HG03108 (cell line): ENCODE results near the gene IL1RN.

ENCODE experiments used
- ATAC-seq: cut with Tn5 transposase; IDR thresholded peaks from one replicate; pipeline ENCODE4 v1.9.1; 2021; ENCODE audit warnings: moderate library complexity; ENCODE audit not compliant: unreplicated experiment

The IL1RN gene

DNA sequence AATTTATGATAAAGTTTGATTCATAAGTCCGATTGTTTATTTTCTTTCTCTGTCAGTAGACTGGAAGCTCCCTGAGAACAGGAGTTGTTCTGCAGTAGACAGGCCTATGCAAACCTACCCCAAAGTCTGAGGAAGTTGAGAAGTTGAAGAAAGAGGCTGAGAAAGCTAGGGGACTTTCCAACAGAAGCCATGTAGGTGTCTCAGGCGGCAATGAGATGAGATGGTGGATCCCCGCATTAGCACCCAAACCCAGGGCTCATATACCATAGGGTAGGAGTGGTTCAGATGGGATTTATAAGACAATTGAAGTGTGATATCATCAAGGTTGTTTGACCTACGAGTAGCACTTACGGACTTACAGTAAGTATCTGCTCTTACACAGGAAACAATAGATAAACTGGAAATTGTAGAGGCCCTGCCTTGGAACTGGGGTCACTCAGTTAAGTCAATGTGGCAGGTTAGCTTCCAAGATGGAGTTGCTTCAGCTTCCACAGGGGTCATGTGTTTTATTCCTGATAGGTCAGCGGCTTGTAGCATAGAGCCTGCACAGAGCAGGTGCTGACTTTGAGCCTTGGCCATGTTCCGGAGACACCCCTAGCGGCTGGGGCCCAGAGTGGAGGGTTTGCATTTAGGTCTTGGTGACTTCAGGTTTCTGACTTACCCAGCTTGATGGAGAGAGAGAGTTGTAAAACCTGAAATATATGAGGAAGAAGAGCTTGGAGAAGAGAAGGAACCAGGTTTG lies 44.1 kb downstream of the IL1RN start:
- no peak for ATAC-seq

DNA sequence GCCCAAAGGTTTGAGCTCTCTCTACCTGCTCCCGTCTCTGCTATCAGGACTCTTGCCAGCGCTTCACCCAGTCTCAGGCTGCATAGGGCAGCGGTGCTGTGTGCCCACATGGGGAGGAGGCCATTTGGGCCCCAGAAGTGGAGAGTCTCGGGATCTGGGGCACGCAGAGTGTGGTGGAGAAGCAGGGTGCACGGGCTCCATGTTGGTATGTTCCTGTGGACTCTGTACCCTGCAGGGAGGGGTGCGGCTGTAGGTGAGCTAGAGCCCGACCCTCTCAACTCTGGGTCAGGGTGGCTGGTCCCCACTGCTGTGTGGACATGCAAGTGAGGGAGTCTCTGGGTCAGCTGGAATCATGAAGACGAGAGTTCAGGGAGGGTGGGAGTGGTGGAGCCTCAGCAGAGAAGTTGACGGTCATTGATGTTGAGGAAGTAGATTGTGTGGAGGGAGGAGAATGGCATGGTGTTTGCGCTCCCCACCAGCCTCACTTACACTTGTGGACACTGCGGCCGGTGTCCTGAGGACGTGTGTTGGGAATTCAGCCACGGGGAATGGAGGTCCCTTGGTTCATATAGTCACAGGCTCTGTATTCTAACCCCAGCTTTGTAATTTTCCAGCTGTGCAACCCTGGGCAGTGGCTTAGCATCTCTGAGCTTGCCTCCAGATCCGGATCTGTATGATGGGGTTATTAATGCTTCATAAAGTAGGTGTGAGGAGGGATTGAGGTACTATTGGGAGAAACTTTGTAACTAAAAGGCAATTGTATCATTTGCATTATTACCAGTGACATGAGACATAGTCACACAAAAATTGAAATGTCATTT lies 45.5 kb downstream of the IL1RN start:
- no peak for ATAC-seq

DNA sequence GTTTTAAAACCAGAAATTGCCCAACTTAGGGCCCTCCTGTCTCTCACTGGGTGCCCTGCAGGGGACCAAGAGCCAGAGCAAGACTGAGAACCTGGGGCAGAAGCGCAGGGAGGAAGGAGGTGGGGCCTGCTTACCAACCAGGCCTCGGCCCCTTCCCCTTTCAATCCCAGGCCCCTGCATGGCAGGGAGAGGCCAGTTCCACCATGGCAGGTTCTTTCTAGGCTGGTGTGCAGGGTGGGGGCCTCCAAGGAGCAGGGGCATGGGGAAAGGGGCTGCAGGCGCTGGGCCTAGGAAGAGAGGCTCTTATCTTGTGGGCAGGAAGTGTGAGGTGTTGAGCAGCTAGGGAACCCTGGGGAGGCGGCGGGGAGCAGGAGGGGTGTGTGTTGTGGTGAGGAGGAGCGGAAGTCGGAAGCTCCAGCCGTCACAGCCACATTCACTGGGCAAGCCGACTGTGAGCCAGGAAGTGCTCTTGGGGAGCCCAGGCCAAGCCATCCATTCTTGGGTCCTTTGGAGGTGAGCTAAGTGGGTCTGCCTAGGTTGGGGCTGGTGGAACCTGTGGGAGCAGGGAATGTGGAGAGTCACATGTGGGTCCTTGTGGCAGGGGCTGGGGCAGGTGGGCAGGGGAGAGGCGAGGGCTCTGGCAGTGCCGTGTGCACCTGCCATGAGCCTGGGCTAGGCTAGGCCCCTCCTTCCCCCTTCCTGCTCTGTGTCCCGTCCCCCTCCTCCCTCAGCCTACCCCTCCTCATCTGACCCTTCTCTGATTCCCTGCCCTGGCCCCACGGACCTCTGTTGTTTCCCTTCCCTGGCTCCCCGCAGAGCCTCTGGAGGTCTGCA lies 46.4 kb downstream of the IL1RN start, which contains the start of gene PSD4:
PSD4 (plus strand) TSS at position 430 of the 834 bp plus-strand sequence. CDS start 8,486 bp downstream, outside the sequence.
- peak; percentile 77 for ATAC-seq

DNA sequence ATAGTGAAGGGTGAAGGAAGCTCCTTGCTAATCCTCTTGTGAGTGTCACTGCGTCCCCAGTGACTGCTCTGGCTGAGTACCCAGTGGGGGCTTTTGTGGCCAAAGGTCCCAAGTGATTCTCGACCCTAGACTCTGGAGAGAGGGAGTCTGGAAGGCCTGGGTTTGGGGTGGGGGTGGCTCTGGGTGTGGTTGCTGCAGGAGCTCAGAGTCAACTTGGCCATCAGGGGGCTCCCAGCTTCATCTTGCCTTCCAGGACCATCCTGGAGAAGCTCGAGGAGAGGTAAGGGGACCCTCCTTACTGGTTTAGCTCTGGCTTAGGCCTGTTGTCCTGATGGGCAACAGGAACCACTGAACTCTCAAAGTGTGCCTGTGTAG lies 47.0 kb downstream of the IL1RN start:
- no peak for ATAC-seq

DNA sequence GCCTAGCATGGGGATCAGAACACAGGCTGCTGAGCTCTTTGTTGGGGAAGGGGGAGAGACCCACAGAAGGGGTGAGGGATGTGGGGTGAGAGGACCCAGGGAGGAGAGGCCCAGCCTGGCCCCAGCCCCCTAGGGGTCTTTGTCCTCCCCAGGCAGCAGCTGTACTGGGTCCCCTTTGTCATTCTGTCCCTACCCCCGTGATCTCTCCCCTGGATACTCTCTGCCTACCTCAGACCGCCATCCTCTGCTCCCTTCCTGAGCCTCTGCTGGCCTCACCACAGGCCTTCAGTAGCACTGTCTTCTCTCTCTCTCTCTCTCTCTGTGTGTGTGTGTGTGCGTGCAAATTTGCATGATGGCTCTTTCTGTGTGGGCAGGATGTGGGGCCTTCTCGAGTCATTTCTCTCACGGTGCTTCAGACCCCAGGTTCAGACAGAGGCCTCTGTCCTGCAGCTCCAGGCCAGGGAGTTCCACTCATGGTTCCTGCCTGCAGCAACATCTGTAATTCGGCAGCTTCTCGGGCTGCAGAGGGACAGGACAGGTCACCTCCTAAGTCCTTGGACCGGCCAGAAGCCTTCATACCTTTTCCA lies 47.7 kb downstream of the IL1RN start:
- ATAC-seq = peak; percentile 47

DNA sequence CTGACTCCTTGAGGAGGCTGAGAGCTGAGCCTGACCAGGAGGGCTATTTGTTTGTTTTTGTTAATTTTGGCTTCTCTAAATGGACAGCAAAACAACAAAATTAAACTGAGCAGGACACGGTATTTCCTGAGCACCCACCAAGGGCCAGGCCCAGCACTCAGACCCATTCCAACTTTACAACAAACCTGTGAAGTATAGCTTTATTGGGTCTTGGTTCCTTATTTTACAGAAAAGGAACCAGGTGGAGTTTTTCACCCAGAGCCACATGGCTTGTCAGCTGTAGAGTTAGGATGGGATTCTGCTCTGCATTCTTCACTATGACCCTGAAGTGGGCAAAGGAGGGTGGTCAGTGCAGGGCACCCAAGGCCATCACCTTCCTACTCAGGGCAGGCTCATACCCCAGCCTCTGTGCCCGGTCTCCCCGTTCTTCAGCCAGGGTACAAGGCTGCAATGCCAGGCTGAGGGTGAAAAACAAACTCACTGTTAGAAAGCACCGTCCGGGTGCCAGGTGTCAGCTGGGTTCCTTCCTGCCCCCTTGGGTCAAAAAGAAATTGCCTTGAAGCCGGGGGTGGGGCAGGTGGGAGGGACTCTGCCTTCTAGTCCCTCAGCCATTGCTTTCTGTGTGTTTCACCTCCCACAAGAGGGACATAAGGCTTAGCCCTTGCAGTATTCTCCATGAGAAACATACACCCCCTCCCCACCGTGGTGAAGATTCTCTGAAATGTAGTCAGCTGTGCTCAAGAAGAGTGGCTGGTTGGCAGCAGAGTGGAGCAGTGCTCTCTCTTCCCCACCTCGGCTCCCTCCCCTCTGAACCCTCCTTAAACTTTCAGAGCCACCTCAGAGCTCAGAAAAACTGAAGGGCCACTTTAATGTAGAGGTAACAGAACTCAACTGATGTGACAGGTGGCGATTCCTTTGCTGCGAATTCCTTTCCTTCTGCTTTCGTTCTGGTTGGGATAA lies 48.6 kb downstream of the IL1RN start:
- ATAC-seq = no peak

DNA sequence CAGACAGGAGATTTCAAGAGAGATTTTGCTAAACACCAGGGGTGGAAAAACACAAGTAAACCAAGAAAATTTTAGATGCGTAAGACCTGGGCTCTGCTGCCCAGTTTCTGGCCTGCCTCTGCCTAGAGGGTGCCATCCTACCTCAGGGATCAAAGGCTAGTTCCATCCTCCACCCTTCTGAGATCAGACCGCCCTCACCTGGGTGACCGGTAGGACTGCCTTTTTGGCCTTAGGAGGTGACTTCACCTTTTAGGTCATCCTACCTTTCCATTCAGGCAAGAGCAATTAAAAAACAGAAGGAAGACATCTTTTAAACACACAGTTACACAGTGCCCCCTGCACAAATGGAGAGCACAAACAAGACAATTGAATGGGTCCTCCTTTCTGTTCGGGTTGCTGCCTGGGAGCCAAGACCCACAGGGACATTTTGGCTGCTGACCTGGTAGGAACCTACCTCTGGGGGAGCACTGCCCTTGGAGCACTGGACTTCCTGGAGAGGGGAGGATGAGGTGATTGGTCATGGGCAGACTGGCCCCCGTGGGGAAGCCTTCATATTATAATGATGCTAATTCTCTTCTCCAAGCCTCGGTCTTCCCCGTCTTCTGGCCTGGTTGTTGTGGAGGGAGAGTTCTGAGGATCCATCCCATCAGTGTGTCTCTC lies 49.4 kb downstream of the IL1RN start:
- no peak for ATAC-seq

DNA sequence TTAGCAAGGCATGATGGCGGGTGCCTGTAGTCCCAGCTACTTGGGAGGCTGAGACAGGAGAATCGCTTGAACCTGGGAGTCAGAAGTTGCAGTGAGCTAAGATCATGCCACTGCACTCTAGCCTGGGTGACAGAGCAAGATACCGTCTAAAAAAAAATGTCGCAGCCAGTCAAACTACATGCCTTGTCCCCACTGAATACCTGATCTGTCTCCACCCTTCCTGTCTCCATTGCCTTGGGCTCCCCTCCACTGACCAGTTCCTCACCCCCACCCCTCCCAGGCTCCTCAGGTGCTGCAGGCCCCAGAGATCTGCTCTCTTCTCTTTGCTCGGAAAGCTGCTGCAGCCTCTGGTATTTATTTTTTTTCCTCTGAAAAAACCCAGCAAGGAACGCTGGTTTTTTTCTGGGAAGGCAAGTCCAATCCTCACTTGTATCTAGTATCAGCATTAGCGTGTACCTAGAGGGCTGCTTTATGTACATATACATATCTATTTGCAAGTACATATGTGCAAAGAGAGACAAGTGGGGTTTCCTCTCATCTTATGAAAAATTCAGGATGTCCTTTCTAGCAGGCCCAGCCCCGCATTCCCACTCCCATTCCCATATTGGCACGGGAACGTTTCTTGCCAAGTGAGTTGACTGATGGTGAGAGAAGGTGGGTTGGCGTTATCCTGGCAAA lies 50.8 kb downstream of the IL1RN start:
- ATAC-seq = no peak

DNA sequence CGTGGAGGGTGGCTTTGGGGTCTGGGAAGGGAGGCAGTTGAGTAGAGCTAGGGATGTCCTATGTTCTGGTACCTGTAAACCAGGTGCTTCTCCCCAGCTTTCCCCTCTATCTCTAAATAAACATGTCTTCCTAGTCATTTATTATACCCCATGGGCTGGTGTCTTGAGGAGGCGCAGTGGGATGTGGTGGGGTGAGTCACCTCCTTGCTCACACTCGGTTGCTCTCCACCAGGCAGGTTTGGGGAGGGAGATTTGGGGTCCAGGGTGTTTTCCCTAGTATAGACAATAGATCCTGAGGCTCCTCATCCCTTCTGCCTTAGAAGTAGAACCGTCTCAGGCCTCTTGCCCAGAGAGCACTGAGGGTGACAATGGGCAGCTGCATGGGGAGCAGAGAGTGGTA lies 51.5 kb downstream of the IL1RN start:
- ATAC-seq = no peak

DNA sequence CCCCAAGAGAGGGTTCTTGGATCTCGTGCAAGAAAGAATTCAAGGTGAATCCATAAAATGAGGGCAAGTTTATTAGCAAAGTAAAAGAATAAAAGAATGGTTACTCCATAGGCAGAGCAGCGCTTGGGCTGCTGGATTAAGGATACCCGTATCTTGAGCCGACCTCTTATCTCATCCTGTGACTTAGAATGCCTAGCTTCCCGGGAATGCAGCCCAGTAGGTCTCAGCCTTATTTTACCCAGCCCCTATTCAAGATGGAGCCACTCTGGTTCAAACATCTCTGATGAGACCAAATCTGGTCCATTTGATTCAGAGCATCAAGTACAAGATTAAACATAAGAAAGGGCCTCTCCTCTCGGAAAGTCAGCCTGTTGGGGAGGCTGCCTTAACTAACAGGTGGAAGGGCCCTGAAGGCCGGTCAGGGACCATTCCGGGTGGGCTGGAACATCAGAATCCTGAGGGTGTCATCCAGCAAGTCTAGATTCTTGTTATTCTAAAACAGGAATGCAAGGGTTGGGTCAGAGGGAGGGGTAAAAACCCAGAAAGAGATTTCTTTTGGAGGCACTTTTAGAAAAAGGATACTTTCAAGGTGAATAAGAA lies 52.1 kb downstream of the IL1RN start:
- ATAC-seq = no peak

DNA sequence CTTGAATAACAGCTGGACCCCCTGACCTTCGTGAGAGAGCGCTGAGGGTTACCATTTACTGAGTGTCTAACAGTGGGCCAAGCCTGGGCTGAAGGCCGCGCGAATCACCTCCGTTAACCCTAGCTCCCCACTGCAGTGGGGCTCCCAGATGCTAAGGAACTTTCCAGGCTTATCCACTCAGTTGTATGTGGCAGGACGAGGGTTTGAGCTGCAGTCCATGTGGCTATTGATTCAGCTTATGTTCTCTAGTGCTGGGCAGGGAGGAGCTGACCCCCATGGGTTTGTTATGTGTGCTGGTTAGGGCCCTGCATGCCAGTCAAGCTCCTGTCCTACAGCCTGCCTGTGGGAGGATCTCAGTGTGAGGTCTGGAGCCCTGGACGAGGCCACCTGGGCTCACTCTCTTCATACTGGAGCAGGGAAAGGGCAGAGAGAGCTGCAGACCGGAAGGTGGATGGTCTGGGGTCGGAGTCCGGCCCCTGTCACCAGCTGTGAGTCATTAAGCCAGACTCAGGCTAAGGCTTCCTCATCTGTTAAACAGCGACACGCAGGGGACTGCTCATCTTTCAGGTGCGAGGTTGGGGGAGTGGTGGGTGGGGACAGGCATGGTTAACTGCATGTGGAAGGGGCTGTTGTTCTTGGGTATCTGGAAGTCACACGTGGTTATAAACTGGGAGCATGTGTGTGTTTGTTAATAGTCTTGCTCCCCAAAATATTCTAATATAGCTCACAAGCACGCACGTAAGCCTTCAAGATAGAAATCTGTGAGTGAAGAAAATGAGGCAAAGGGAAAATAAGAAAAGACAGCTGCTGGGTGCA lies 52.9 kb downstream of the IL1RN start:
- ATAC-seq = no peak

DNA sequence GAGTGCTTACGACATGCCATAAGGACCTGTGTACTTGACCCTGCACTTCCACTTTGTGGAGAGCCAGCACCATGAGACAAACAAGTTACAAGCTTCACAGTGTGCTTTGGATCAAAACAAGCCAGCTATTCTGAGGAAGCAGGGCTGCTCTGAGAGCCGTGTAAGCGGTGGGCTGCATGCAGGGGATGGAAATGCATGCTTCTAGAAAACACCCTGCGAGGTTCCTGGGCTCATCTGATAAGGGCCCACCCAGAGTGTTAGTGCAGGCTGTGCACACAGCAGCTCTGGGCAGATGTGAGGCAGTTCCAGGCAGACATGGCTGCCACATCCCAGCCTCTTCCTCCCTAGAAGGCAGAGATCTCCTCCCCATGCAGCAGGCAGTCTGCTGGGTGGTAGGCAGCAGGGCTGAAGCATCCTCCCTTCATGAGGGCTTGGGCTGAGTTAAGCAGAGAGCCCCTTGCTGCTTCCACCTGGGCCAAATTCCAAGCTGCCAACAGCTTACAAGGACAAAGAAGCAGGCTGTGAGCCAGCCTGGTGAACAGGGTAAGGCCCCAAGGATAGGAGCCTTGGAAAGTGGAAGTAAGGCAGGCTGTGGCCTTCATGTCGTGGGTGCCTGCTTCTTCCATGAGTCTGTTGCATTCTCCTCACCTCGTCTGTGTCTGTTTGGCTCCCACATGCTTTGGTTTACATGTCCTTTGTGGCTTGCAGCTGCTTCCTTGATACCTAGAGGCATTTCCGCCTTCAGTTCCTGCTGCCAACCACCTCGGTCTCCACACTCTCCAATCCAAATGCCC lies 54.1 kb downstream of the IL1RN start:
- ATAC-seq = no peak

DNA sequence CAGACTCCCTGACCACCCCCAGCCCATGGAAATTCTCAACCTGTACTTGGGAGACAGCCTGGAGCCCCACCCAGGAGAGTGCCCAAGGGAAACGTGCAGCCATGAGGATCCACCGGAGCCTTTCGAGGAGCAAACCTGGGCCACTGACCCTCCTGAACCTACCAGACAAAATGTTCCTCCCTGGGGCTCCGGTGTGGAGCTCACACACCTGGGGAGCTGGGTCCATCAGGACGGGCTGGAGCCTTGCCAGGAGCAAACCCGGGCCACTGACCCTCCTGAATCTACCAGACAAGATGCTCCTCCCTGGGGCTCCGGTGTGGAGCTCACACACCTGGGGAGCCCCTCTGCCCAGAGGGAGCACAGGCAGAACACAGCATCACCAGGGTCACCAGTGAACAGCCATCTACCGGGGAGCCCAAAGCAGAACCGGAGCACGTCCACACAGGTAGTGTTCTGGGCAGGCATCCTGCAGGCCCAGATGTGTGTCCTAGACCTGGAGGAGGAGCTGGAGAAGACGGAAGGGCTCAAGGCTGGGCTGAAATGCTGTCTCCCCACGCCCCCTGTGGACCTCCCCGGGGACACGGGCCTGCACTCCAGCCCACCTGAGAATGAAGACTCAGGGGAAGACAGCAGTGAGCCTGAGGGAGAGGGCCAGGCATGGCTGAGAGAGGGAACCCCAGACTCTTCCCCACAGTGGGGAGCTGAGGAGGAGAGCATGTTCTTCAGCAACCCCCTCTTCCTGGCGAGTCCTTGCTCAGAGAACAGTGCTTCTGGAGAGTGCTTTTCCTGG lies 55.3 kb downstream of the IL1RN start:
- no peak for ATAC-seq

DNA sequence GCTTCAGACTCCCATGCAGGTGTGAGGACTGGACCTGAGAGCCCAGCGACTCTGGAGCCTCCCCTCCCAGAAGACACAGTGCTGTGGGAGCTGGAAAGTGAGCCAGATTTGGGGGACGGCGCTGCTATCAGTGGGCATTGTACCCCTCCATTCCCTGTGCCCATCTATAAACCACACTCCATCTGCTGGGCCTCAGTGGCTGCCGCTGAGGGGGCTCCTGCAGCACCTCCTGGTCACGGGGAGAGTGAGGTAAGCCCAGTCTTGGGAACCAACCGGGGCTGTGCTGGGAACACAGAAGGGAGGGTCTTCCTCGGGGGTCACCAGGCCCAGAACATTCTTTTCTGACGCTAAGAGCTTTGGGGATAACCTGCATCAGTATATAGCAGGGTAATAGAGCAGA lies 55.9 kb downstream of the IL1RN start:
- ATAC-seq = no peak
